Upper lobe of left lung (tissue), 6 donors: Measurements from ENCODE around the gene SIK3. TPM values are rescaled to one million over a fixed set of nuclear protein-coding genes. Genes with fewer than 3 reads are reported as not detected.

ENCODE experiments used
- ATAC-seq, 2 donors: fragments of 200-7000 bp; cut with Tn5 transposase; one replicate each; pipeline ENCODE4 v1.9.1; 2022; ENCODE audit warnings: mild to moderate bottlenecking in 2 of 2, moderate library complexity in 2 of 2; ENCODE audit not compliant: low FRiP score in 2 of 2
- DNase-seq, 2 donors: peaks; one replicate each; pipeline ENCODE4 v3.0.0-alpha.2; 2019 to 2020
- H3K27ac ChIP-seq, 4 donors: fragments of 200-600 bp; sonication (generic); one replicate each; pipeline ENCODE4 v1.5.1; 2016 to 2019
- H3K27me3 ChIP-seq, 4 donors: fragments of 200-600 bp; sonication (generic); one replicate each; pipeline ENCODE4 v1.5.1; 2017 to 2019
- H3K36me3 ChIP-seq, 4 donors: fragments of 200-600 bp; sonication (generic); one replicate each; pipeline ENCODE4 v1.5.1; 2016 to 2019
- H3K4me1 ChIP-seq, 4 donors: fragments of 200-600 bp; sonication (generic); one replicate each; pipeline ENCODE4 v1.5.1; 2018 to 2019
- H3K4me3 ChIP-seq, 4 donors: fragments of 200-600 bp; sonication (generic); one replicate each; pipeline ENCODE4 v1.5.1; 2017 to 2019; ENCODE audit warnings: mild to moderate bottlenecking in 2 of 4, moderate library complexity in 1 of 4
- H3K9me3 ChIP-seq, 4 donors: fragments of 200-600 bp; sonication (generic); one replicate each; pipeline ENCODE4 v1.5.1; 2018 to 2019
- EP300 ChIP-seq, 4 donors: sonication (generic); formaldehyde crosslinking; IDR thresholded peaks; one replicate each; pipeline ENCODE4 v1.5.1; 2017; ENCODE audit warnings: antibody characterized with exemption in 4 of 4, control low read depth in 2 of 4
- POLR2A ChIP-seq, 4 donors: fragments of 450-650 bp; IDR thresholded peaks; one replicate each; pipeline ENCODE4 v1.5.1; 2016 to 2017; ENCODE audit warnings: antibody characterized with exemption in 4 of 4, mild to moderate bottlenecking in 2 of 4
- POLR2AphosphoS5 ChIP-seq, 2 donors: sonication (generic); formaldehyde crosslinking; IDR thresholded peaks; one replicate each; pipeline ENCODE4 v1.5.1; 2017; ENCODE audit warnings: antibody characterized with exemption in 2 of 2
- WGBS, 2 donors: methylation state at CpG; one replicate each; pipeline ENCODE4 v1.1.5; 2017 to 2018; 5-methylcytosine and 5-hydroxymethylcytosine counted together
- total RNA-seq, 6 donors: library from RNA; depleted of rRNA in 4 of 6; stranded (reverse); fragments of >200 nt in 4 of 6; gene quantifications; one replicate each; pipeline versions ENCODE4 v1.1.0 to v1.2.1, GENCODE V29; 2016 to 2021
- TF ChIP-seq, protein P1 (sequence below), 6 experiments: fragments of 450-650 bp in 4 of 6; fragments of 200-600 bp in 2 of 6; sonication (generic) in 2 of 6; IDR thresholded peaks; one replicate each; pipeline ENCODE4 v1.5.1; 2016 to 2019; ENCODE audit warnings: antibody characterized with exemption in 6 of 6
- donor health status: DM: no; HTN: no; CAD: no; lungs with moderate emphysema.
- donor health status: DM: no; HTN: yes; CAD: no; lungs with severe emphysema.

Gene SIK3
- total RNA-seq, 6 donors from 2014 or later = 26.9 to 115 (median 43.7) TPM

DNA sequence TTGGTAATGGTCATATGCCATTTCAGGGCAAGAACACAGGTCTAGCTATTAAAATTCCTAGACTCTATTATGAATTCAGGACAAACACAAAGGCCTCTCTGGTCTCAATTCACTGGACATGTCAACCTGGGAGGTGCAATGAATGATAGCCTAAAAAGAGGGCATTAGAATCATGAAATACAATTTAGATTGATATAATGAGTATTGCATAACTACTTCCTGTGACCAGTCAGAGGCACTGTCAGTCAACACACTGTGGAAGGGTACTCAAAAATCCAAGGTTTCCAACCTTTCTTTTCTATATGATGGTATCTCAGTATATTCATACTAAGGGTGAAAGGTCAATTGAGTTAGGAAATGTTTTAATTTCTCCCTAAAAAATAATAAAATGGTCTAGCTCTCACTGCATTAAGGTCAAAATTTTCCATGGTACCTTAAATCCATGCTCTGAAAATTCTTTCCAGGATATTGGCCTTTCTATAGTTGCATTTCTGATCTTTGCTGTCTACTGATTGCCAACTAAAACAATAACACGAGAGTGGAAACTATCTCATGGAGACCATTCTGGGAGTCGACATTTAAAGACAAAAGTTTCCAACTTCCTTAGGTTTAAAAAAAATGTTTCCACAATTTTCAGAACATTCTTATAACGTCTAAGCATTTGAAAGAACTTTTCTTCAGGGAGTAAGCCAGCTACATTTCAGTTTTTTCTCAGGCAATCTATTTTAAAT lies 179.1 kb downstream of the SIK3 start:
- no peaks in the 10 kb centered on the region for H3K4me1 ChIP-seq
- H3K27me3 ChIP-seq = no peaks in the 10 kb centered on the region
- H3K36me3 ChIP-seq = peaks cover 0 to 10% (median 2%) of the 10 kb centered on the region in 4 donors
- TF ChIP-seq, protein P1, sequence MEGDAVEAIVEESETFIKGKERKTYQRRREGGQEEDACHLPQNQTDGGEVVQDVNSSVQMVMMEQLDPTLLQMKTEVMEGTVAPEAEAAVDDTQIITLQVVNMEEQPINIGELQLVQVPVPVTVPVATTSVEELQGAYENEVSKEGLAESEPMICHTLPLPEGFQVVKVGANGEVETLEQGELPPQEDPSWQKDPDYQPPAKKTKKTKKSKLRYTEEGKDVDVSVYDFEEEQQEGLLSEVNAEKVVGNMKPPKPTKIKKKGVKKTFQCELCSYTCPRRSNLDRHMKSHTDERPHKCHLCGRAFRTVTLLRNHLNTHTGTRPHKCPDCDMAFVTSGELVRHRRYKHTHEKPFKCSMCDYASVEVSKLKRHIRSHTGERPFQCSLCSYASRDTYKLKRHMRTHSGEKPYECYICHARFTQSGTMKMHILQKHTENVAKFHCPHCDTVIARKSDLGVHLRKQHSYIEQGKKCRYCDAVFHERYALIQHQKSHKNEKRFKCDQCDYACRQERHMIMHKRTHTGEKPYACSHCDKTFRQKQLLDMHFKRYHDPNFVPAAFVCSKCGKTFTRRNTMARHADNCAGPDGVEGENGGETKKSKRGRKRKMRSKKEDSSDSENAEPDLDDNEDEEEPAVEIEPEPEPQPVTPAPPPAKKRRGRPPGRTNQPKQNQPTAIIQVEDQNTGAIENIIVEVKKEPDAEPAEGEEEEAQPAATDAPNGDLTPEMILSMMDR (IDR thresholded peaks at IDR 0.05) = no peak
- TF ChIP-seq EP300 (IDR thresholded peaks at IDR 0.05) (no peak), POLR2A (IDR thresholded peaks at IDR 0.05) (no peak), POLR2AphosphoS5 (IDR thresholded peaks at IDR 0.05) (no peak)
- H3K9me3 ChIP-seq = no peaks in the 10 kb centered on the region
- ATAC-seq (no peak), DNase-seq (no peak)
- H3K27ac ChIP-seq = no peak overlapping the region
- no peak overlapping the region for H3K4me3 ChIP-seq
- 67 to 87% methylated on average over 3 of the region's 3 CpGs for WGBS, 2 donors

DNA sequence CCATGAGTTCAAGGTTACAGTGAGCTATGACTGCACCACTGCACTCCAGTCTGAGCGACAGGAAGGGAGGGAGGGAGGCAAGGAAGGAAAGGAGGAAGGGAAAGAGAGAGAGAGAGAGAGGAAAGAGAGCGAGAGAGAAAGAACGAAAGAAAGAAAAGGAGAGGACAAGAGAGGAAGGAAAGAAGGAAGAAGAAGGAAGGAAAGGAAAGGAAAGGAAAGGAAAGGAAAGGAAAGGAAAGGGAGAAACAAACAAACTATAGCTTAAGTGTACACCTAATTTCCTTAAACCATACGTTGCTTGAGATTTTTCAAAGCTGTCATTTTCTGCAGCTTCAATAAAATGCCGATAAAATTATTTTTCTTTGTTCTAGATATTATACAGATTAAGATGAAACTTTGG lies 180.6 kb downstream of the SIK3 start:
- H3K27me3 ChIP-seq = no peaks in the 10 kb centered on the region
- ATAC-seq (no peak), DNase-seq (no peak)
- TF ChIP-seq POLR2AphosphoS5 (IDR thresholded peaks at IDR 0.05) (no peak), POLR2A (IDR thresholded peaks at IDR 0.05) (no peak), EP300 (IDR thresholded peaks at IDR 0.05) (no peak)
- TF ChIP-seq, protein P1 (IDR thresholded peaks at IDR 0.05) = no peak
- 81 to 88% methylated on average over 5 of the region's 5 CpGs for WGBS, 2 donors
- H3K27ac ChIP-seq = no peak overlapping the region
- H3K9me3 ChIP-seq = no peaks in the 10 kb centered on the region
- H3K4me3 ChIP-seq = no peak overlapping the region
- H3K4me1 ChIP-seq = peaks cover 0 to 2% (median 0%) of the 10 kb centered on the region in 4 donors
- peaks cover 0 to 10% (median 2%) of the 10 kb centered on the region in 4 donors for H3K36me3 ChIP-seq

DNA sequence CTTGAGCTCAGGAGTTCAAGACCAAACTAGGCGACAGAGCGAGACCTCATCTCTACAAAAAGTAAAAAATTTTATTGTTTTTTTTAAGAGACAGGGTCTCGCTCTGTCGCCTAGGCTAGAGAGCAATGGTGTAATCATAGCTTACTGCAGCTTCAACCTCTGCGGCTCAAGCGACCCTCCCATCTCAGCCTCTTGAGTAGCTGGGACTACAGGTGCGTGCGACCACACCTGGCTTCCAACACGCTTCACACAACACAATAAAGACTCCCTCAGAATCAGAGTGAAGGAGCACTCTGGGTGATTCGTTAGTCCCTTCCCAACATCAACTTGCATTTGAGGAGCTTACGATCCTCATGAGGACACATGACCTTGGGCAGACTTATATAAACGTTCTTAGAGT lies 181.3 kb downstream of the SIK3 start:
- ATAC-seq (no peak), DNase-seq (no peak)
- peaks cover 0 to 10% (median 0%) of the 10 kb centered on the region in 4 donors for H3K36me3 ChIP-seq
- no peaks in the 10 kb centered on the region for H3K9me3 ChIP-seq
- no peak overlapping the region for H3K27ac ChIP-seq
- no peaks in the 10 kb centered on the region for H3K27me3 ChIP-seq
- H3K4me3 ChIP-seq = no peak overlapping the region
- TF ChIP-seq, protein P1 (IDR thresholded peaks at IDR 0.05) = no peak
- TF ChIP-seq POLR2A (IDR thresholded peaks at IDR 0.05) = no peak
- TF ChIP-seq EP300 (IDR thresholded peaks at IDR 0.05) = no peak
- no peak for TF ChIP-seq POLR2AphosphoS5 (IDR thresholded peaks at IDR 0.05)
- WGBS, 2 donors = 89 to 97% methylated on average over 12 of the region's 12 CpGs
- peaks cover 0 to 5% (median 0%) of the 10 kb centered on the region in 4 donors for H3K4me1 ChIP-seq

DNA sequence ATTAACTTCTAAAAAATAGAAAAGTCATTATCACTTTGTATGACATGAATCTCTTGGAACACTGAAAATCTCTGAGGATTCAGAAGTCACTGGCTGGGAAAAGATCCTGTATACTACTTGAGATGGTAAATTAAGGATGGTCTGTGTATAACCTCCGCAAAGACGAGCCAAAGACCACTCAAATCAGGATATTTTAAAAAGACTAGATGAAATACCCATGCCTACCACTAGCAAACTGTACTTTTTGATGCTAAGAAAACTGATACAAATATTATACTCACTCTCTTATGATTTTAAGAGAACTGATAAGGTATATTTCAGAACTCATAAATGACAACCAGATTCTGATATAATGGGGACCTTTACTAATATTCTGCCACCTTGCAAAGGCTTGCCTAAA lies 182.2 kb downstream of the SIK3 start:
- TF ChIP-seq POLR2AphosphoS5 (IDR thresholded peaks at IDR 0.05) (no peak), POLR2A (IDR thresholded peaks at IDR 0.05) (no peak), EP300 (IDR thresholded peaks at IDR 0.05) (no peak)
- TF ChIP-seq, protein P1 (IDR thresholded peaks at IDR 0.05) = no peak
- Histone ChIP-seq H3K9me3 (no peaks in the 10 kb centered on the region), H3K27ac (no peak overlapping the region), H3K4me3 (no peak overlapping the region), H3K27me3 (no peaks in the 10 kb centered on the region), H3K36me3 (peaks cover 0 to 6% (median 0%) of the 10 kb centered on the region in 4 donors), H3K4me1 (peaks cover 0 to 5% (median 0%) of the 10 kb centered on the region in 4 donors)
- ATAC-seq (no peak), DNase-seq (no peak)
- WGBS, 2 donors = 95 to 97% methylated on average over 2 of the region's 2 CpGs

DNA sequence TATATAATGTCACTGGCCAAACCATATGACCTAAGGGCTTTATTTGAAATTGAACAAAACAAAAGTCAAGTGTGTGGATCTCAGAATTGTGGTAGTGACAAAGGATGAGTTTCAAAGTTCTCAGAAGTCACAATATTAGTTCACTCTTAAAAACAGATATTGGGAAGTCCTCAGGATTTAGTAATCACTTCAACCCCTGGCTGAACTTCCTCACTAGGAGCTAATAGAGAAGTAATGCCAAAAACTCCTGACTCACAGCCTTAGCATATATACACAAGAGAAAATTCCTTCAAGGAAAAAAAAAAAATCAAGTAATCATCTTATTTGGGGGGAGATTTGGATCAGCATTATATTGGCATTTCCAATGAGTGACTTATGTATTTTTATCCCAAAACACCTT lies 185.2 kb downstream of the SIK3 start:
- TF ChIP-seq POLR2AphosphoS5 (IDR thresholded peaks at IDR 0.05) (no peak), POLR2A (IDR thresholded peaks at IDR 0.05) (no peak), EP300 (IDR thresholded peaks at IDR 0.05) (no peak)
- TF ChIP-seq, protein P1 (IDR thresholded peaks at IDR 0.05) = no peak
- H3K9me3 ChIP-seq = no peaks in the 10 kb centered on the region
- ATAC-seq = peak; percentile 30 to 82
- H3K27ac ChIP-seq = peak overlapping the region in 1 of 4 donors; percentile 33
- no peak overlapping the region for H3K4me3 ChIP-seq
- peaks cover 0 to 5% (median 1%) of the 10 kb centered on the region in 4 donors for H3K4me1 ChIP-seq
- no peaks in the 10 kb centered on the region for H3K27me3 ChIP-seq
- H3K36me3 ChIP-seq = no peaks in the 10 kb centered on the region
- DNase-seq = no peak
